ENCODE results near the gene PIAS1.

DNA sequence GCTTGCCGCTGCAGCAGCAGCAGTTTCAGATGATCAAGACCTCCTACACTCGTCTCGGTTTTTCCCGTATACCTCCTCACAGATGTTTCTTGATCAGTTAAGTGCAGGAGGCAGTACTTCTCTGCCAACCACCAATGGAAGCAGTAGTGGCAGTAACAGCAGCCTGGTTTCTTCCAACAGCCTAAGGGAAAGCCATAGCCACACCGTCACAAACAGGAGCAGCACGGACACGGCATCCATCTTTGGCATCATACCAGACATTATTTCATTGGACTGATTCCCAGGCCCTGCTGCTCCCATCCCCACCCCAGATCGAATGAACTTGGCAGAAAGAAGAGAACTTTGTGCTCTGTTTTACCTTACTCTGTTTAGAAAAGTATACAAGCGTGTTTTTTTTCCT is 133.4 kb downstream of the PIAS1 start:
- TF ChIP-seq, protein P1, sequence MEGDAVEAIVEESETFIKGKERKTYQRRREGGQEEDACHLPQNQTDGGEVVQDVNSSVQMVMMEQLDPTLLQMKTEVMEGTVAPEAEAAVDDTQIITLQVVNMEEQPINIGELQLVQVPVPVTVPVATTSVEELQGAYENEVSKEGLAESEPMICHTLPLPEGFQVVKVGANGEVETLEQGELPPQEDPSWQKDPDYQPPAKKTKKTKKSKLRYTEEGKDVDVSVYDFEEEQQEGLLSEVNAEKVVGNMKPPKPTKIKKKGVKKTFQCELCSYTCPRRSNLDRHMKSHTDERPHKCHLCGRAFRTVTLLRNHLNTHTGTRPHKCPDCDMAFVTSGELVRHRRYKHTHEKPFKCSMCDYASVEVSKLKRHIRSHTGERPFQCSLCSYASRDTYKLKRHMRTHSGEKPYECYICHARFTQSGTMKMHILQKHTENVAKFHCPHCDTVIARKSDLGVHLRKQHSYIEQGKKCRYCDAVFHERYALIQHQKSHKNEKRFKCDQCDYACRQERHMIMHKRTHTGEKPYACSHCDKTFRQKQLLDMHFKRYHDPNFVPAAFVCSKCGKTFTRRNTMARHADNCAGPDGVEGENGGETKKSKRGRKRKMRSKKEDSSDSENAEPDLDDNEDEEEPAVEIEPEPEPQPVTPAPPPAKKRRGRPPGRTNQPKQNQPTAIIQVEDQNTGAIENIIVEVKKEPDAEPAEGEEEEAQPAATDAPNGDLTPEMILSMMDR (conservative IDR thresholded peaks at IDR 0.05 in 1 of 2, IDR thresholded peaks at IDR 0.05 in 1 of 2; ENCODE audit: extremely low read depth in 1 of 2, insufficient read depth in 1 of 2, low read depth in 1 of 2, low read length in 2 of 2), result no peak
- TF ChIP-seq EZH2 (IDR thresholded peaks at IDR 0.05; ENCODE audit: borderline replicate concordance, low read length), result no peak
